OCI-LY7 (cell line): ENCODE results near the gene TRHDE.

ENCODE experiments used
- EZH2phosphoT487 ChIP-seq: fragments of 200-600 bp; sonication (generic); IDR thresholded peaks from 2 replicates; pipeline ENCODE4 v1.6.1; 2018; ENCODE audit warnings: low read depth, borderline replicate concordance, mild to moderate bottlenecking, mixed run types, antibody characterized with exemption, low read length, moderate library complexity, mixed read lengths
- TF ChIP-seq, protein P1 (sequence below): fragments of 200-600 bp; sonication (generic); conservative IDR thresholded peaks from 2 replicates; pipeline ENCODE4 v1.5.1; 2014; ENCODE audit warnings: mild to moderate bottlenecking, antibody characterized with exemption, low read length, moderate library complexity, mixed read lengths

DNA sequence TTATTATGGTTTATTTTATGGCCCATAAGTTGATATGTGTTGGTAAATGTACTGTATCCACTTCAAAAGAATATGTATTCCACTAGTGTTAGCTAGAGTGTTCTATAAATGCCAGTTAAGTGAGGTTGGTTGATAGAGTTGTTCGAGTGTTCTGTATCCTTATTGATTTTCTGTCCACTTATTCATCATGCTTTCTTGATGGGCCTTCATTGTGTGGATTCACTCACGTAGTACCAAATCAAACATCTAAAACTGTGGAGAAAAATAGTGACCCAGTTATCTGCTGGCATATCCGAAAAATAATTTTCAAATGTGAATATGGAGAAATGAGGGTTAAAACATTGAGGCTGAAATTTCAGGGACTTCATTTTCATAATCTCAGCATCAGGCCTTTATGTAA lies 230.4 kb downstream of the TRHDE start:
- TF ChIP-seq EZH2phosphoT487: no peak
- TF ChIP-seq, protein P1, sequence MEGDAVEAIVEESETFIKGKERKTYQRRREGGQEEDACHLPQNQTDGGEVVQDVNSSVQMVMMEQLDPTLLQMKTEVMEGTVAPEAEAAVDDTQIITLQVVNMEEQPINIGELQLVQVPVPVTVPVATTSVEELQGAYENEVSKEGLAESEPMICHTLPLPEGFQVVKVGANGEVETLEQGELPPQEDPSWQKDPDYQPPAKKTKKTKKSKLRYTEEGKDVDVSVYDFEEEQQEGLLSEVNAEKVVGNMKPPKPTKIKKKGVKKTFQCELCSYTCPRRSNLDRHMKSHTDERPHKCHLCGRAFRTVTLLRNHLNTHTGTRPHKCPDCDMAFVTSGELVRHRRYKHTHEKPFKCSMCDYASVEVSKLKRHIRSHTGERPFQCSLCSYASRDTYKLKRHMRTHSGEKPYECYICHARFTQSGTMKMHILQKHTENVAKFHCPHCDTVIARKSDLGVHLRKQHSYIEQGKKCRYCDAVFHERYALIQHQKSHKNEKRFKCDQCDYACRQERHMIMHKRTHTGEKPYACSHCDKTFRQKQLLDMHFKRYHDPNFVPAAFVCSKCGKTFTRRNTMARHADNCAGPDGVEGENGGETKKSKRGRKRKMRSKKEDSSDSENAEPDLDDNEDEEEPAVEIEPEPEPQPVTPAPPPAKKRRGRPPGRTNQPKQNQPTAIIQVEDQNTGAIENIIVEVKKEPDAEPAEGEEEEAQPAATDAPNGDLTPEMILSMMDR: no peak
